CD4-positive, CD25-positive, alpha-beta regulatory T cell (primary cell): Measurements from ENCODE around the gene GLT8D1. TPM values are rescaled to one million over a fixed set of nuclear protein-coding genes. Genes with fewer than 3 reads are reported as not detected.

Experiments
- ATAC-seq, 2 donors: fragments of 150-1000 bp; cut with Tn5 transposase; one replicate each; pipeline ENCODE4 v1.10.0; 2021; ENCODE audit warnings: low read depth in 2 of 2, moderate number of reproducible peaks in 2 of 2, moderate library complexity in 1 of 2
- DNase-seq, 3 donors: peaks; one replicate each; pipeline versions ENCODE4 v3.0.0 to v3.0.0-alpha.2; 2012 to 2022; ENCODE audit warnings: mixed read lengths in 1 of 3
- H3K27ac ChIP-seq: one replicate; pipeline ENCODE4 v1.7.0; 2013; ENCODE audit warnings: mild to moderate bottlenecking, low read length; ENCODE audit not compliant: insufficient read depth, poor library complexity, severe bottlenecking
- H3K27me3 ChIP-seq: one replicate; pipeline ENCODE4 v1.7.0; 2013; ENCODE audit warnings: low read length; ENCODE audit not compliant: control insufficient read depth, insufficient read depth
- H3K36me3 ChIP-seq: one replicate; pipeline ENCODE4 v1.7.0; 2013; ENCODE audit warnings: mild to moderate bottlenecking, low read length, moderate library complexity; ENCODE audit not compliant: control insufficient read depth, insufficient read depth
- H3K4me1 ChIP-seq: 2 replicates; pipeline ENCODE4 v1.7.0; 2013; ENCODE audit warnings: mild to moderate bottlenecking, low read length; ENCODE audit not compliant: insufficient read depth, control insufficient read depth, poor library complexity, severe bottlenecking
- H3K4me3 ChIP-seq: one replicate; pipeline ENCODE4 v1.7.0; 2013; ENCODE audit warnings: low read depth, mild to moderate bottlenecking, low read length, moderate library complexity
- H3K9me3 ChIP-seq, 2 experiments: 1 replicate in 1 of 2; 2 replicates in 1 of 2; pipeline ENCODE4 v1.7.0; 2013; ENCODE audit warnings: low read length in 2 of 2, mild to moderate bottlenecking in 1 of 2, moderate library complexity in 1 of 2; ENCODE audit not compliant: control insufficient read depth in 2 of 2
- H3K27ac Mint-ChIP-seq, 3 donors: one replicate each; pipeline ENCODE4 v1.8.0; 2020 to 2022; ENCODE audit warnings: mild to moderate bottlenecking in 3 of 3, mixed read lengths in 3 of 3, moderate library complexity in 2 of 3
- H3K27me3 Mint-ChIP-seq: one replicate; pipeline ENCODE4 v1.8.0; 2022; ENCODE audit warnings: mild to moderate bottlenecking, mixed read lengths
- H3K36me3 Mint-ChIP-seq: one replicate; pipeline ENCODE4 v1.8.0; 2020; ENCODE audit warnings: mixed read lengths
- H3K4me1 Mint-ChIP-seq, 4 donors: one replicate each; pipeline ENCODE4 v1.8.0; 2020 to 2022; ENCODE audit warnings: mixed read lengths in 4 of 4, mild to moderate bottlenecking in 1 of 4
- H3K4me3 Mint-ChIP-seq, 4 donors: one replicate each; pipeline ENCODE4 v1.8.0; 2020 to 2022; ENCODE audit warnings: mild to moderate bottlenecking in 4 of 4, mixed read lengths in 4 of 4, moderate library complexity in 3 of 4
- H3K9me3 Mint-ChIP-seq, 7 donors: one replicate each; pipeline ENCODE4 v1.8.0; 2020 to 2022; ENCODE audit warnings: mixed read lengths in 7 of 7, mild to moderate bottlenecking in 3 of 7, moderate library complexity in 2 of 7
- polyA plus RNA-seq, 4 donors: library from polyadenylated mRNA; unstranded; fragments of 300-500 nt; fragmentation: Illumina TruSeq; gene quantifications; one replicate each; pipeline ENCODE4 v1.2.3, GENCODE V29; 2021
- total RNA-seq: library from RNA; stranded (reverse); gene quantifications from one replicate; pipeline ENCODE4 v1.2.3, GENCODE V29; 2022

GLT8D1 gene
- total and polyA plus RNA-seq, 5 donors from 2014 or later = 26.6 to 73.4 (median 62.8) TPM

DNA sequence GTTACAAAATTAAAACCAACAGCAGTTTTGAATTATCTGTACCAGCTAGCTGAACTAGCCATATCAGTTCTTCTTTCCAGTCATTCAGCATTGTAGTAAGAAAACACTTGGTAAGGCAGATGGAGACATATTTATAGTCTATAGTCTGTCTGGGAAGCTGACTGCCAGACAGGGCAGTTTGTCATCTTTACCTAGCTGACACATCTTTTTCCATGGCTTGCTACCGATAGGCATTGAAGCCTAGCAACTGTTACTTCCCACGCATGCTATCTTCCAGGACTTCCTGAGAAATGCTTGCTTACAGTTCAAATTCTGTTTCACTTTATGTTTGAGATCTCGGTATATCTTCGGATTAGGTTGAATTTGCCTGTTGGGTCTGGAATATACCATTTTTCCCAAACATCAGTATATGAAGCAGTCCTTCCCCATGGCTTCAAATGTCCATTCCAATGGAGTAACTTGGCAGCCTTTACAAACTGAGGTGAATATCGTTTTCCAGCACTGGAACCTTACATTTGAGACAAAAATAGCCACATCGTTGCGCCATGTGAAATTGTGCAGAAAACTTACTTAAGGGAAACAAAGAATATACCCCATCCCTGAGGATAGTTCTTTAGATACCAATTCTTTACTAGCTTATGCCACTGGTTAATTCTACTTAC is 10.9 kb downstream of the GLT8D1 start:
- Histone ChIP-seq H3K4me1 (no peaks in the 10 kb centered on the region), H3K27me3 (no peaks in the 10 kb centered on the region), H3K4me3 (no peak overlapping the region), H3K9me3 (no peaks in the 10 kb centered on the region), H3K36me3 (peaks cover 85% of the 10 kb centered on the region), H3K27ac (no peak overlapping the region)
- Mint-ChIP-seq H3K4me3 (no peak overlapping the region), H3K9me3 (no peaks in the 10 kb centered on the region), H3K27me3 (no peaks in the 10 kb centered on the region), H3K4me1 (peaks cover 0 to 18% (median 8%) of the 10 kb centered on the region in 4 donors), H3K36me3 (peaks cover 27% of the 10 kb centered on the region), H3K27ac (no peak overlapping the region)
- DNase-seq (no peak), ATAC-seq (no peak)

- Mint-ChIP-seq H3K4me1 (peaks cover 0 to 22% (median 16%) of the 10 kb centered on the region in 4 donors), H3K36me3 (peaks cover 40% of the 10 kb centered on the region), H3K9me3 (no peaks in the 10 kb centered on the region), H3K4me3 (no peak overlapping the region), H3K27me3 (no peaks in the 10 kb centered on the region), H3K27ac (peak overlapping the region in 2 of 3 donors; percentile 67 to 69)
- no peak for ATAC-seq
- peaks cover 96% of the 10 kb centered on the region for H3K36me3 ChIP-seq
- no peak overlapping the region for H3K4me3 ChIP-seq
- H3K9me3 ChIP-seq = no peaks in the 10 kb centered on the region
- no peaks in the 10 kb centered on the region for H3K27me3 ChIP-seq
- DNase-seq = no peak
- H3K4me1 ChIP-seq = no peaks in the 10 kb centered on the region
- no peak overlapping the region for H3K27ac ChIP-seq
Measured at GRCh38 chr3:52693071-52693470, 12.5 kb downstream of the GLT8D1 start.

- H3K27ac Mint-ChIP-seq = no peak overlapping the region
Measured at GRCh38 chr3:52690560-52690959, 15.0 kb downstream of the GLT8D1 start.

GRCh38 chr3:52689151-52689550 is 16.4 kb downstream of the GLT8D1 start:
- no peak for ATAC-seq
- Histone ChIP-seq H3K27me3 (no peaks in the 10 kb centered on the region), H3K9me3 (no peaks in the 10 kb centered on the region), H3K4me3 (no peak overlapping the region), H3K4me1 (peaks cover 20% of the 10 kb centered on the region), H3K36me3 (peaks cover 69% of the 10 kb centered on the region), H3K27ac (no peak overlapping the region)
- Mint-ChIP-seq H3K27ac (peak overlapping the region in 2 of 3 donors; percentile 32 to 54), H3K27me3 (no peaks in the 10 kb centered on the region), H3K4me1 (peaks cover 10 to 49% (median 34%) of the 10 kb centered on the region in 4 donors), H3K36me3 (peaks cover 37% of the 10 kb centered on the region), H3K4me3 (peak overlapping the region in 1 of 4 donors; percentile 94), H3K9me3 (no peaks in the 10 kb centered on the region)
- DNase-seq = no peak

More at GRCh38 chr3:52690560-52690959, 15.0 kb downstream of the GLT8D1 start:
- peaks cover 82% of the 10 kb centered on the region for H3K36me3 ChIP-seq
- H3K27me3 Mint-ChIP-seq = no peaks in the 10 kb centered on the region
- H3K27ac ChIP-seq = no peak overlapping the region
- peaks cover 47% of the 10 kb centered on the region for H3K36me3 Mint-ChIP-seq
- no peaks in the 10 kb centered on the region for H3K27me3 ChIP-seq
- peaks cover 0 to 37% (median 26%) of the 10 kb centered on the region in 4 donors for H3K4me1 Mint-ChIP-seq
- no peak overlapping the region for H3K4me3 ChIP-seq
- DNase-seq = no peak
- peak overlapping the region in 2 of 4 donors; percentile 32 to 40 for H3K4me3 Mint-ChIP-seq
- H3K9me3 Mint-ChIP-seq = no peaks in the 10 kb centered on the region
- peaks cover 12% of the 10 kb centered on the region for H3K4me1 ChIP-seq
- no peaks in the 10 kb centered on the region for H3K9me3 ChIP-seq
- ATAC-seq = no peak

- H3K36me3 Mint-ChIP-seq = peaks cover 31% of the 10 kb centered on the region
- H3K9me3 Mint-ChIP-seq = no peaks in the 10 kb centered on the region
- Histone ChIP-seq H3K4me1 (peaks cover 28% of the 10 kb centered on the region), H3K27me3 (no peaks in the 10 kb centered on the region), H3K36me3 (peaks cover 61% of the 10 kb centered on the region), H3K27ac (peak overlapping the region; percentile 91), H3K4me3 (no peak overlapping the region), H3K9me3 (no peaks in the 10 kb centered on the region)
- H3K4me3 Mint-ChIP-seq = peak overlapping the region in 3 of 4 donors; percentile 24 to 94 (median 79)
- peaks cover 10 to 57% (median 31%) of the 10 kb centered on the region in 4 donors for H3K4me1 Mint-ChIP-seq
- ATAC-seq (no peak), DNase-seq (no peak)
- H3K27me3 Mint-ChIP-seq = no peaks in the 10 kb centered on the region
- H3K27ac Mint-ChIP-seq = peak overlapping the region in 1 of 3 donors; percentile 46
Measured at GRCh38 chr3:52688266-52688665, 17.3 kb downstream of the GLT8D1 start.

DNA sequence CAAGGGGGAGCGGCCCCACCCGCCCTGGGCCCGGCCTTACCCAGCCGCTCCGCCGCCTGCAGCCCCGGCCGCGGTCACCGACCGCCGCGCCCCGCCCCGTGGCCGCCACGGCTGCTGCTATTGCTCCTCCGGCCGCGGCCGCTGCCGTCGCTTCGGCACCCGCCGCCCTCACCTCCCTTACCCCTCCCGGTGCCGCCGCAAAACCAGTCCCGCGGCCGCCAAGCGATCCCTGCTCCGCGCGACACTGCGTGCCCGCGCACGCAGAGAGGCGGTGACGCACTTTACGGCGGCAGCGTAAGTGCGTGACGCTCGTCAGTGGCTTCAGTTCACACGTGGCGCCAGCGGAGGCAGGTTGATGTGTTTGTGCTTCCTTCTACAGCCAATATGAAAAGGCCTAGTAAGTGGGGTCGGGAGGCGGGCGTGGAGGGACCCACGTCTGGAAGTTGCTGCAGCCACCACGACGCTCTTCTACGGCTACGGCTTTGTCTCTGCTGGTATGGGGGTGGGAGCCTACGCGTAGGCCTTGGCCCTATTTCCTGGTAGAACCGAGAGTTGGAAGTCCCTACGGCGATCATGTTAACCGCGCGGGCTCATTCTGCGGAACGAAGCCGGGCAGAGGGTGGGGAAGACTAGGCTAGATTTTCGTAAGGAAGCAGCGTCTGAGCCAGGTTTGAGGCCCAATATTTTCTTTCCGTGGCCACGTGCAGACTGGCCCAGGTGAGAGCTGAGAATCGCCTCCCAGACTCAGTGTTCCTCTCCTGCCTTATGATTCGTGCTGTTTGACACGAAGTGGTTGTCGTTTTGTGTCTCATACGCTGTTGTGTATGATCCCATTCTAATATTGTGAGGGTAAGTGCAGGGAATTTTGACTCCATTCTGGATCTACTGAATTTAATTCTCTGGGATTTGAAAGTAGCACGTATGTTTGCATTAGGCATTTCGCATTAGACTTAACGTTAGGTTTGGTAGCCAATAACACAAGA is 19.6 kb downstream of the GLT8D1 start, which contains the start of the genes GNL3 and PBRM1:
Gene GNL3 (plus strand): TSS at position 324 of the 983 bp plus-strand sequence. CDS start 61 bp downstream, at position 385.
Gene PBRM1 (minus strand): TSS at position 205 of the 983 bp plus-strand sequence.
- ATAC-seq = peak; percentile 89 to 91

GRCh38 chr3:52685285-52685708 is 20.3 kb downstream of the GLT8D1 start:
- H3K27me3 ChIP-seq = no peaks in the 10 kb centered on the region
- no peaks in the 10 kb centered on the region for H3K9me3 ChIP-seq
- peak overlapping the region; percentile 90 for H3K4me3 ChIP-seq
- H3K4me1 ChIP-seq = peaks cover 28% of the 10 kb centered on the region
- H3K27ac Mint-ChIP-seq = peak overlapping the region; percentile 88 to 98 (median 94)
- peaks cover 32% of the 10 kb centered on the region for H3K36me3 ChIP-seq
- H3K4me3 Mint-ChIP-seq = peak overlapping the region; percentile 92 to 97 (median 93)
- H3K27me3 Mint-ChIP-seq = no peaks in the 10 kb centered on the region
- ATAC-seq (peak; percentile 67 to 70), DNase-seq (peak; percentile 66 to 81 (median 79))
- H3K36me3 Mint-ChIP-seq = peaks cover 24% of the 10 kb centered on the region
- peaks cover 23 to 73% (median 42%) of the 10 kb centered on the region in 4 donors for H3K4me1 Mint-ChIP-seq
- no peaks in the 10 kb centered on the region for H3K9me3 Mint-ChIP-seq
- peak overlapping the region; percentile 91 for H3K27ac ChIP-seq

More for the DNA sequence above, 19.6 kb downstream of the GLT8D1 start, which contains the start of the genes GNL3 and PBRM1:
- H3K36me3 ChIP-seq = peaks cover 39% of the 10 kb centered on the region
- Mint-ChIP-seq H3K36me3 (peaks cover 25% of the 10 kb centered on the region), H3K27ac (peak within 1 kb of the TSS; percentile 98 to 99 (median 98)), H3K9me3 (no peaks in the 10 kb centered on the region), H3K4me1 (peaks cover 20 to 72% (median 41%) of the 10 kb centered on the region in 4 donors), H3K27me3 (no peaks in the 10 kb centered on the region), H3K4me3 (peak within 1 kb of the TSS; percentile 94 to 99 (median 98))
- H3K9me3 ChIP-seq = no peaks in the 10 kb centered on the region
- H3K27ac ChIP-seq = peak within 1 kb of the TSS; percentile 91
- peak within 1 kb of the TSS; percentile 90 for H3K4me3 ChIP-seq
- H3K27me3 ChIP-seq = no peaks in the 10 kb centered on the region
- peak; percentile 90 to 98 (median 93) for DNase-seq
- H3K4me1 ChIP-seq = peaks cover 28% of the 10 kb centered on the region
